Urinary bladder (tissue), 4 donors: ENCODE measurements around the gene MRPL55. TPM values are rescaled to one million over a fixed set of nuclear protein-coding genes. Genes with fewer than 3 reads are reported as not detected.
A peak's percentile ranks its signal among the peaks of the same experiment; 100 is the strongest.

Experiments used
- DNase-seq: peaks from one replicate; pipeline ENCODE4 v3.0.0-alpha.2; 2015; ENCODE audit errors: extremely low spot score
- H3K27ac ChIP-seq: one replicate; pipeline ENCODE4 v1.5.1; 2013; ENCODE audit warnings: low read depth, mild to moderate bottlenecking, moderate library complexity
- H3K36me3 ChIP-seq: one replicate; pipeline ENCODE4 v1.6.1; 2013; ENCODE audit warnings: mild to moderate bottlenecking, moderate library complexity; ENCODE audit not compliant: insufficient read depth
- H3K4me1 ChIP-seq: one replicate; pipeline ENCODE4 v1.6.1; 2013; ENCODE audit warnings: mild to moderate bottlenecking, moderate library complexity; ENCODE audit not compliant: insufficient read depth
- H3K4me3 ChIP-seq: one replicate; pipeline ENCODE4 v1.5.1; 2013; ENCODE audit warnings: low read depth, low read length
- WGBS: extraction: QIAGEN DNeasy Blood & Tissue Kit; methylation state at CpG from one replicate; pipeline ENCODE4 v1.1.7; 2013; 5-methylcytosine and 5-hydroxymethylcytosine counted together
- polyA plus RNA-seq: library from polyadenylated mRNA; stranded (reverse); fragments of 200-250 nt; gene quantifications from one replicate; pipeline ENCODE4 v1.2.3, GENCODE V29; 2013
- total RNA-seq: library from RNA; depleted of rRNA; stranded (reverse); fragments of >200 nt; gene quantifications from one replicate; pipeline ENCODE4 v1.2.3, GENCODE V29; 2014
- donor health status: healthy with polysubstance abuse.
- donor health status: healthy.

The MRPL55 gene
- total and polyA plus RNA-seq, 2 donors = 22.5 to 109 TPM

GRCh38 chr1:228107636-228108035, 1.5 kb downstream of the MRPL55 start:
- Histone ChIP-seq H3K27ac (no peak overlapping the region), H3K4me3 (no peak overlapping the region), H3K4me1 (no peaks in the 10 kb centered on the region), H3K36me3 (no peaks in the 10 kb centered on the region)
- WGBS = 89% methylated on average over 19 of the region's 19 CpGs
- DNase-seq = no peak

- DNase-seq = no peak
- H3K36me3 ChIP-seq = no peaks in the 10 kb centered on the region
- H3K4me1 ChIP-seq = no peaks in the 10 kb centered on the region
- no peak overlapping the region for H3K27ac ChIP-seq
- H3K4me3 ChIP-seq = no peak overlapping the region
- 82% methylated on average over 9 of the region's 9 CpGs for WGBS
These were observed 2.4 kb downstream of the MRPL55 start for GRCh38 chr1:228106800-228107054.

GRCh38 chr1:228105996-228106799, 2.9 kb downstream of the MRPL55 start:
- no peak for DNase-seq
- no peaks in the 10 kb centered on the region for H3K4me1 ChIP-seq
- 76% methylated on average over 8 of the region's 8 CpGs for WGBS
- H3K36me3 ChIP-seq = no peaks in the 10 kb centered on the region
- no peak overlapping the region for H3K4me3 ChIP-seq
- no peak overlapping the region for H3K27ac ChIP-seq

- no peak overlapping the region for H3K27ac ChIP-seq
- no peaks in the 10 kb centered on the region for H3K36me3 ChIP-seq
- no peaks in the 10 kb centered on the region for H3K4me1 ChIP-seq
- no peak for DNase-seq
- WGBS = 70% methylated on average over 9 of the region's 9 CpGs
- no peak overlapping the region for H3K4me3 ChIP-seq
These were observed 3.7 kb downstream of the MRPL55 start for GRCh38 chr1:228105270-228105995.

- H3K36me3 ChIP-seq = no peaks in the 10 kb centered on the region
- H3K27ac ChIP-seq = no peak overlapping the region
- WGBS = 52% methylated on average over 7 of the region's 7 CpGs
- no peak overlapping the region for H3K4me3 ChIP-seq
- no peak for DNase-seq
- H3K4me1 ChIP-seq = no peaks in the 10 kb centered on the region
These were observed 4.4 kb downstream of the MRPL55 start for GRCh38 chr1:228104526-228105269.

- H3K36me3 ChIP-seq = no peaks in the 10 kb centered on the region
- H3K4me3 ChIP-seq = peak within 1 kb of the TSS; percentile 86
- WGBS = under 1% methylated on average over 104 of the region's 104 CpGs
- peak; percentile 85 for DNase-seq
- peak within 1 kb of the TSS; percentile 87 for H3K27ac ChIP-seq
- no peaks in the 10 kb centered on the region for H3K4me1 ChIP-seq
These were observed 6.1 kb downstream of the MRPL55 start, which contains the start of gene C1orf35 for GRCh38 chr1:228102791-228103620. Gene C1orf35 (minus strand): TSS chr1:228103325. CDS start chr1:228103227, 98 bp downstream.

- Histone ChIP-seq H3K27ac (peak overlapping the region; percentile 63), H3K36me3 (no peaks in the 10 kb centered on the region), H3K4me1 (no peaks in the 10 kb centered on the region), H3K4me3 (peak overlapping the region; percentile 86)
- 7% methylated on average over 73 of the region's 73 CpGs for WGBS
- no peak for DNase-seq
These were observed 6.9 kb downstream of the MRPL55 start for GRCh38 chr1:228101994-228102790.

GRCh38 chr1:228101614-228101993, 7.5 kb downstream of the MRPL55 start:
- WGBS = 55% methylated on average over 15 of the region's 15 CpGs
- Histone ChIP-seq H3K36me3 (no peaks in the 10 kb centered on the region), H3K27ac (peak overlapping the region; percentile 30), H3K4me1 (no peaks in the 10 kb centered on the region), H3K4me3 (peak overlapping the region; percentile 86)
- DNase-seq = no peak

GRCh38 chr1:228100822-228101613, 8.1 kb downstream of the MRPL55 start:
- H3K4me1 ChIP-seq = no peaks in the 10 kb centered on the region
- H3K27ac ChIP-seq = no peak overlapping the region
- H3K4me3 ChIP-seq = no peak overlapping the region
- WGBS = 73% methylated on average over 12 of the region's 12 CpGs
- no peak for DNase-seq
- no peaks in the 10 kb centered on the region for H3K36me3 ChIP-seq

- WGBS = 65% methylated on average over 4 of the region's 4 CpGs
- DNase-seq = no peak
- no peak overlapping the region for H3K27ac ChIP-seq
- H3K4me1 ChIP-seq = no peaks in the 10 kb centered on the region
- H3K36me3 ChIP-seq = no peaks in the 10 kb centered on the region
- no peak overlapping the region for H3K4me3 ChIP-seq
These were observed 9.8 kb downstream of the MRPL55 start for GRCh38 chr1:228099331-228099732.

GRCh38 chr1:228098323-228098931, 10.7 kb downstream of the MRPL55 start:
- H3K36me3 ChIP-seq = no peaks in the 10 kb centered on the region
- no peak overlapping the region for H3K4me3 ChIP-seq
- no peaks in the 10 kb centered on the region for H3K4me1 ChIP-seq
- DNase-seq = no peak
- no peak overlapping the region for H3K27ac ChIP-seq
- WGBS = 87% methylated on average over 28 of the region's 28 CpGs
